HG02610 (cell line): ENCODE measurements around the gene FOXL2.

Experiments
- ATAC-seq: cut with Tn5 transposase; IDR thresholded peaks from one replicate; pipeline ENCODE4 v1.9.1; 2021; ENCODE audit warnings: mild to moderate bottlenecking, moderate library complexity; ENCODE audit not compliant: unreplicated experiment

Gene FOXL2

GRCh38 chr3:138946663-138947494 lies at the start of gene FOXL2, which contains the start of gene FOXL2NB:
FOXL2 (minus strand) TSS chr3:138947137; CDS start chr3:138946722, 415 bp downstream.
FOXL2NB (plus strand) TSS chr3:138947217; CDS start chr3:138947365, 148 bp downstream.
- ATAC-seq: no peak

GRCh38 chr3:138995706-138996105 lies 48.8 kb upstream of the FOXL2 start:
- no peak for ATAC-seq

- ATAC-seq: no peak
These were observed 40.2 kb upstream of the FOXL2 start for GRCh38 chr3:138987181-138987580.

- no peak for ATAC-seq
These were observed 39.0 kb upstream of the FOXL2 start for GRCh38 chr3:138985932-138986331.

GRCh38 chr3:138984816-138985215 lies 37.9 kb upstream of the FOXL2 start:
- ATAC-seq: no peak

- ATAC-seq: no peak
These were observed 29.1 kb upstream of the FOXL2 start for GRCh38 chr3:138976047-138976446.

GRCh38 chr3:138975351-138975750 lies 28.4 kb upstream of the FOXL2 start:
- ATAC-seq: no peak

GRCh38 chr3:138974462-138974861 lies 27.5 kb upstream of the FOXL2 start:
- ATAC-seq: no peak

GRCh38 chr3:138972941-138973340 lies 26.0 kb upstream of the FOXL2 start:
- no peak for ATAC-seq

- ATAC-seq: no peak
These were observed 24.9 kb upstream of the FOXL2 start for GRCh38 chr3:138971766-138972320.

- ATAC-seq: no peak
These were observed 18.0 kb upstream of the FOXL2 start for GRCh38 chr3:138964923-138965322.

GRCh38 chr3:138964264-138964663 lies 17.3 kb upstream of the FOXL2 start:
- ATAC-seq: no peak

- no peak for ATAC-seq
These were observed 16.1 kb upstream of the FOXL2 start for GRCh38 chr3:138962854-138963560.

- ATAC-seq: no peak
These were observed 13.5 kb upstream of the FOXL2 start for GRCh38 chr3:138960417-138960852.

GRCh38 chr3:138950701-138951100 lies 3.8 kb upstream of the FOXL2 start:
- ATAC-seq: no peak

GRCh38 chr3:138950006-138950644 lies 3.2 kb upstream of the FOXL2 start:
- no peak for ATAC-seq

- ATAC-seq: no peak
These were observed 2.6 kb upstream of the FOXL2 start for GRCh38 chr3:138949445-138950005.

- no peak for ATAC-seq
These were observed 2.1 kb upstream of the FOXL2 start for GRCh38 chr3:138949002-138949418.

- ATAC-seq: no peak
These were observed 1.5 kb upstream of the FOXL2 start for GRCh38 chr3:138948371-138949001.

GRCh38 chr3:138947495-138948121 lies 671 bp upstream of the FOXL2 start:
- no peak for ATAC-seq
